GM21825 (cell line): ENCODE measurements around the gene BMPER.

Experiments used
- ATAC-seq: cut with Tn5 transposase; IDR thresholded peaks from one replicate; pipeline ENCODE4 v1.9.1; 2021; ENCODE audit warnings: mild to moderate bottlenecking, moderate library complexity; ENCODE audit not compliant: unreplicated experiment

Gene BMPER

GRCh38 chr7:33905389-33906032 lies at the start of gene BMPER:
Gene BMPER (plus strand): TSS chr7:33905539. CDS start chr7:33905614, 75 bp downstream.
- no peak for ATAC-seq

GRCh38 chr7:33861947-33862346 lies 43.4 kb upstream of the BMPER start:
- ATAC-seq: no peak

GRCh38 chr7:33862946-33863814 lies 42.2 kb upstream of the BMPER start:
- no peak for ATAC-seq

GRCh38 chr7:33868166-33868565 lies 37.2 kb upstream of the BMPER start:
- no peak for ATAC-seq

- no peak for ATAC-seq
Measured at GRCh38 chr7:33869176-33869575, 36.2 kb upstream of the BMPER start.

GRCh38 chr7:33870120-33870519 lies 35.2 kb upstream of the BMPER start:
- no peak for ATAC-seq

GRCh38 chr7:33872870-33873269 lies 32.5 kb upstream of the BMPER start:
- ATAC-seq: no peak

GRCh38 chr7:33873518-33873917 lies 31.8 kb upstream of the BMPER start:
- ATAC-seq: no peak

- ATAC-seq: no peak
Measured at GRCh38 chr7:33873981-33874750, 31.2 kb upstream of the BMPER start.

GRCh38 chr7:33874943-33875342 lies 30.4 kb upstream of the BMPER start:
- ATAC-seq: no peak

GRCh38 chr7:33876596-33877274 lies 28.6 kb upstream of the BMPER start:
- ATAC-seq: no peak

GRCh38 chr7:33880787-33881186 lies 24.6 kb upstream of the BMPER start:
- no peak for ATAC-seq

GRCh38 chr7:33881316-33881715 lies 24.0 kb upstream of the BMPER start:
- no peak for ATAC-seq

- no peak for ATAC-seq
Measured at GRCh38 chr7:33882040-33882837, 23.1 kb upstream of the BMPER start.

GRCh38 chr7:33882950-33883670 lies 22.2 kb upstream of the BMPER start:
- no peak for ATAC-seq

- ATAC-seq: no peak
Measured at GRCh38 chr7:33883671-33883965, 21.7 kb upstream of the BMPER start.

GRCh38 chr7:33885290-33886148 lies 19.8 kb upstream of the BMPER start:
- no peak for ATAC-seq

- ATAC-seq: no peak
Measured at GRCh38 chr7:33886149-33886623, 19.2 kb upstream of the BMPER start.
